NCI-H2196 (cell line): Measurements from ENCODE around the gene PASK.

Experiments
- DNase-seq: peaks from one replicate; lab custom pipeline; 2025; ENCODE audit not compliant: unreplicated experiment; lab: John Stamatoyannopoulos, UW

The PASK gene

GRCh38 chr2:241149675-241149924 lies 328 bp upstream of the PASK start:
- DNase-seq: no peak

- no peak for DNase-seq
Measured at GRCh38 chr2:241148239-241148638, 1.0 kb downstream of the PASK start.

- DNase-seq: no peak
Measured at GRCh38 chr2:241147336-241147735, 1.9 kb downstream of the PASK start.

- DNase-seq: no peak
Measured at GRCh38 chr2:241146286-241146685, 3.0 kb downstream of the PASK start.

GRCh38 chr2:241142593-241142992 lies 6.7 kb downstream of the PASK start:
- DNase-seq: no peak

- DNase-seq: no peak
Measured at GRCh38 chr2:241142063-241142462, 7.2 kb downstream of the PASK start.

- no peak for DNase-seq
Measured at GRCh38 chr2:241141214-241141770, 8.0 kb downstream of the PASK start.

- DNase-seq: no peak
Measured at GRCh38 chr2:241140445-241140840, 8.8 kb downstream of the PASK start.

GRCh38 chr2:241139531-241140444 lies 9.5 kb downstream of the PASK start:
- no peak for DNase-seq

- no peak for DNase-seq
Measured at GRCh38 chr2:241138471-241138870, 10.8 kb downstream of the PASK start.

GRCh38 chr2:241137276-241138190 lies 11.7 kb downstream of the PASK start:
- no peak for DNase-seq

- DNase-seq: no peak
Measured at GRCh38 chr2:241136661-241137260, 12.5 kb downstream of the PASK start.

GRCh38 chr2:241136191-241136590 lies 13.1 kb downstream of the PASK start:
- DNase-seq: no peak

GRCh38 chr2:241135737-241136136 lies 13.5 kb downstream of the PASK start:
- no peak for DNase-seq

- DNase-seq: no peak
Measured at GRCh38 chr2:241134711-241135110, 14.6 kb downstream of the PASK start.

GRCh38 chr2:241133436-241133820 lies 15.8 kb downstream of the PASK start:
- no peak for DNase-seq

- DNase-seq: no peak
Measured at GRCh38 chr2:241132538-241133435, 16.5 kb downstream of the PASK start.

- DNase-seq: no peak
Measured at GRCh38 chr2:241131531-241131930, 17.7 kb downstream of the PASK start.

- DNase-seq: no peak
Measured at GRCh38 chr2:241130316-241130715, 19.0 kb downstream of the PASK start.

GRCh38 chr2:241129086-241129871 lies 20.0 kb downstream of the PASK start:
- no peak for DNase-seq
